Measurements from ENCODE around the gene RBM6. TPM values are rescaled to one million over a fixed set of nuclear protein-coding genes. Genes with fewer than 3 reads are reported as not detected.

RBM6 gene
- total RNA-seq, 1 donor from 2014 or later: 112 TPM

- intact Hi-C loops (cut with micrococcal nuclease): no loop called here
Measured at GRCh38 chr3:50124800-50125178, 184.8 kb downstream of the RBM6 start.

DNA sequence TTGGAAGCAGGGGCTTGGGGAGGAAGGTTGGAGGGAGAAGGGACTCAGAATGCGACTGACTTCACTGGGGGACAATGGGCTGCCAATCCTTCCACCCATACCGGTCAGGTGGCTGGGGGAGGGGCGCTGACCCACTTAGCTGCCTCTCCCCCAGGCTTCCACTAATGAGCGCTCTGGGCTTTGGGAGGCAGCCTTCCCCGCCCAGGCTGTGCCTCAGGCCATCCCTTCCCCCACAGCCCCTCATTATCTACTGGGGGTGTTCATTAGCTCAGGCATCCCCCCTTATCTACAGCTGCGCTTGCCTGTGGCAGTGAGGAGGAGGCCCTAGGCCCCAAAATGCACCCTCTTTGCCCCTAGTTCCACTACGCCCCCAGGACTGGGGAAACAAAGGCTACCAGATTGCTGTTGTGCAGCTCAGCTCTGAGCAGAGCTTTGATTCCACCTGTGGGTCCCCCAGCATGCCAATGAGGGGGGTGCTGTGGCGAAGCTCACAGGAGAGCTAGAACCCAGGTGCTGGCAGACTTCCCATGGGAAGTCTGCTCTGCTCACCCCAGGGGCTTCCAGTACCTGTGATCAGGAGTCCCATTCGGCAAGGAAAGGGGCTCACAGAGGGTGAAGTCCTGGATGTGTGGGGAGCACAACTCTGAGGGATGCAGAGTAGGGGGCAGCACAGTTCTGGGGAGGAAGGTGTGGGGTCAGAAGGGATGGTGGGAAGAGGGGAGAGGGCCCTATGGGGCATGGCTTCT lies 185.8 kb downstream of the RBM6 start:
- intact Hi-C loops (cut with micrococcal nuclease): no loop called here

GRCh38 chr3:50126287-50127211 lies 186.6 kb downstream of the RBM6 start:
- intact Hi-C loops (cut with micrococcal nuclease): no loop called here

Other genes starting within 250 kb of the RBM6 start
- gene AMIGO3, start 220.5 kb upstream of the RBM6 start, total RNA-seq: 0.51 and 0.98 TPM in 2 replicates
- gene GMPPB, start 216.2 kb upstream of the RBM6 start, total RNA-seq: 61.8 and 62.8 TPM in 2 replicates
- 42.6 and 47.2 TPM in 2 replicates for gene IP6K1, start 153.6 kb upstream of the RBM6 start, total RNA-seq
- 0.20 and 0.22 TPM in 2 replicates for gene CDHR4, start 140.3 kb upstream of the RBM6 start, total RNA-seq
- gene INKA1, start 136.9 kb upstream of the RBM6 start, total RNA-seq: 0.27 and 0.73 TPM in 2 replicates
- 272 and 275 TPM in 2 replicates for gene UBA7, start 126.2 kb upstream of the RBM6 start, total RNA-seq
- gene TRAIP, start 83.6 kb upstream of the RBM6 start, total RNA-seq: 20.6 and 25.1 TPM in 2 replicates
- not detected in 2 replicates for gene CAMKV, start 70.2 kb upstream of the RBM6 start, total RNA-seq
- gene MST1R, start 36.3 kb upstream of the RBM6 start, total RNA-seq: 3.7 and 4.8 TPM in 2 replicates
- 13.7 and 15.3 TPM in 2 replicates for gene MON1A, start 10.3 kb upstream of the RBM6 start, total RNA-seq
- 214 and 218 TPM in 2 replicates for gene RBM5, start 148.8 kb downstream of the RBM6 start, total RNA-seq
- gene SEMA3F, start 215.2 kb downstream of the RBM6 start, total RNA-seq: 0.22 TPM in 1 of 2 replicates, not detected in the other

Measured in T-helper 1 cell treated with Interleukin-12 subunit alpha and Interleukin-12 subunit beta and Interleukin-4 antibody, amounts not matched to agents 30 ng/mL and 1 ng/mL, for 36 hours (primary cell).